Mammary epithelial cell (primary cell): ENCODE data around the gene UGT3A1.

Experiments used
- CTCF ChIP-seq, 2 donors: IDR thresholded peaks in 1 of 2; conservative IDR thresholded peaks in 1 of 2; 2 replicates each; pipeline ENCODE4 v1.5.1; 2011 to 2012; ENCODE audit warnings: inconsistent platforms in 2 of 2, low read length in 2 of 2, mild to moderate bottlenecking in 2 of 2, control low read depth in 1 of 2, low read depth in 1 of 2; ENCODE audit not compliant: insufficient read depth in 1 of 2; ENCODE audit errors: extremely low read depth in 1 of 2
- EZH2 ChIP-seq: IDR thresholded peaks from 2 replicates; pipeline ENCODE4 v1.6.1; 2012; ENCODE audit warnings: low read length, inconsistent platforms, borderline replicate concordance

GRCh38 chr5:36017622-36018021 is 26.4 kb upstream of the UGT3A1 start:
- no peak for TF ChIP-seq EZH2
- TF ChIP-seq CTCF (conservative IDR thresholded peaks at IDR 0.05 in 1 of 2, IDR thresholded peaks at IDR 0.05 in 1 of 2; ENCODE audit: extremely low read depth in 1 of 2, insufficient read depth in 1 of 2, low read depth in 1 of 2, low read length in 2 of 2): no peak
